HG02970 (cell line): ENCODE results near the gene H2BK1.

ENCODE experiments used
- ATAC-seq: cut with Tn5 transposase; IDR thresholded peaks from one replicate; pipeline ENCODE4 v1.9.1; 2021; ENCODE audit warnings: mild to moderate bottlenecking, moderate library complexity, moderate number of reproducible peaks; ENCODE audit not compliant: unreplicated experiment, low FRiP score

H2BK1 gene

GRCh38 chr7:151246102-151246850, 36.0 kb upstream of the H2BK1 start:
- no peak for ATAC-seq

GRCh38 chr7:151245360-151246101, 35.2 kb upstream of the H2BK1 start:
- peak; percentile 50 for ATAC-seq

GRCh38 chr7:151244841-151245346, 34.6 kb upstream of the H2BK1 start:
- ATAC-seq = no peak

DNA sequence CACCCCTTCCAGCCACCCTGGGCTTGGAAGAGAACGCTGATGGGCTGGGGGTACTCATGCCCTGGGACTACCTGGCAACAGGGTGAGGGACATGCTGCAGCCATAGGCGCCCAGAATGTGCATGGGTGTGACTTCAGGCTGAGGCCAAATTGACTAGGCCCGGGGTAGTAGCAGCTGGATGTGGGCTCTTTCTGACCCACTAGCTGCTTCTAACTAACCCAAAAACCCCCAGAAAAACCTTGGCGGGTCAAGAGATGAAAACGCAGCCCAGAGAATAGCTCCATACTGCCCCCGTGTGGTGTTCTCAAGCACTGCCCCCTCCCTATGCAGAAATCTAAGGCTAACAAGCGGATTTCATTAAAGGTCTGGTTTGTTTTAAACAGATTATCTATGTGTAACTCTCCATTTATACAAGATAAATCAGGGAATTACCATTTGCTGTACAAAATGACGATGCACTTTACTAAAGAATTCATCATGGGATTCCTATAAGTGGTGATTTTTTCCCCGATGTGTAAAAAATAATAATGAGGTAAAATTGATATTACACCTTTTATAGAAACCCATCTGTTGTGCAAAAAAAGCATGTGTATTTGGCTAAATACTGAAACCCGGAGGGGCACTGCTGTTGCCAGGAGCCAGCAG, 34.0 kb upstream of the H2BK1 start:
- no peak for ATAC-seq

- ATAC-seq = no peak
Observed at GRCh38 chr7:151243408-151244195, 33.3 kb upstream of the H2BK1 start.

DNA sequence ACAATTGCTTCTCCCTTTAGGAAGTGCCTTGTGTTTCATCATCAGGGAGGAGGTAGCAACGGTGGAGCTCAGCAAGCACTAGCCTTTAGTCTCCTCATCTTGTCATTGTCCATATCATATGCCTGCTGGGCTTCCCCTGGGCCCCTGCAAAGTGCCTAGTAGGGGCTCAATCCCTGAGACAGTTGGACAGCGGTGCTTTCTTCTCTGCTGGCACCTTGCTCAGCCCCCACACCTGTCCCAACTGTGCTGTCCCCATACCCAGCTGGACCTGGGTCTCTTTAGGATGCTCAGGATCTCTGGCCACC, 32.7 kb upstream of the H2BK1 start:
- ATAC-seq = no peak

DNA sequence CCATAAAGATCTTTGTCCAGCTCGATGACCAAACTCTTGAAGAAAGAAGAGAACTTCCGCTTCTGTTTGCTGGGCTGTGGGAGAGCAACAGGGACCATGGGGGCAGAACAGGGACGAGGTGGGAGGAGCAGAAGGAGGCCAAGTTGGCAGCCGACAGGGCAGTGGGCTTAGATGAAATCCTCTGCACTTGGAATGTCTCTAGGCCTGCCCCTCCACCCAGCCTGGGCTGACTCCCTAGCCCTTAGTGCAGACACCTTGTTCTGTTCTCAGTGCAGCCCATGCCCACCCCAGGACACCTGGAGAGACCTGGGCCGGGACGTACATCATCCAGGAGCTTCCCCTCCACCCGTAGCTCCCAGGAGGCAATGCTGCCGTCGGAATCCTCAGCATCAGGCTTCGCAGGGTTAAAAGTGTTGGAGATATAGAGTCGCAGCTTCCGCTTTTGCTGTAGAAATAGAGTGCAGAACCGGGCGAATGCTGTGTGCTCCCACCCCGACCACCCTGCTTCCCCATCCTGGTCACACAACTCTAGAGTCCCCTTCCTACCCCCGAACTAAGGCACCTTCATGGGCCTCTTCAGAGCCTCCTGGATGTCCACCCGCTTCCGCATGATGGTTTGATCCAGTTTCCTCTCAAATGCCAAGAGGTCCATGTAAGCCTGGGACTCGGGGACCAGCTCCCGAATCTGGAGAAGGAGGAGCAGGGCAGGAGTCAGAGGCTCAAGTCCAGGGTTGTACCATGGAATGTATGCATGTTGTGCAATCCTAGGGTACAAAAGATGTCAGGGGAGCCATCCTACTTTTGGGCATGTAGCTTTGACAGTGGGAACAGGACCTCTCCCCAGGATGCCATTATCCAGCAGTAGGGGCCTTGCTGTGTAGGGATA, 32.1 kb upstream of the H2BK1 start:
- ATAC-seq = no peak

DNA sequence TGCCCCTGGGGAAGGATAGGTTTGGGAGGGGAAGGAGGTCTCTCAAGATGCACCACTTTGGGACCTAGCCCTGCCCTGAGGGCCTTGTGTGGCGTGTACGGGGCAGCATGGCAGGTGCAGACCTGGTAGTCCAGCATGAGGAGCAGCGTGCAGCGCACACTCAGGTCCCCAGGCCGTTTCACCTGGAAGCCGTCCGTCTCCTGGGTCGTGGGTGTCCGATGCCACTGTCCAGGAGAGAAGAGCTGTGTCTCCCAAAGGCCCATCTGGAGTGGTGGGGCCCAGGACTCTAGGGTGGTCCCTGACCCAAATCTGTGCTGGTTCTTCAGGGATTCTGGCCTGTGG, 31.4 kb upstream of the H2BK1 start:
- ATAC-seq = no peak

- no peak for ATAC-seq
Observed at GRCh38 chr7:151240942-151241754, 30.9 kb upstream of the H2BK1 start.

DNA sequence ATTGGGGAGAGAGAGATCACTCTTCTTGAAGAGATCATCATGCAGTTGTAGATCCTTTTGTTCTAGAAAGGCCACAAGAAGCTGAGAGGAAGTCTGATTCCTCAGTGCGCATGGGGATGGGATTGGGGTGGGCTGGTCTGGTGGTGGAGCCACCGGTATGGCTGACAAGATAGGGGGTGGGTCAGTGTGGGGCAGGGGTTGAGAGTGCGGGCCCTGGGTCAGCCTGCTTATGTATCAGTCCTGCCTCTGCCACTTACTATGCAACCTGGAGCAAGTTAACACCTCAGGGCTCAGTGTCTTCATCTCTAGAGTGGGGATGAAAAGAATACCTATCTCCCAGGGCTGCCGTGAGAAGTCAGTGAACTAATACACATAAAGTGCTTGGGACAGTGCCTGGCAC, 30.2 kb upstream of the H2BK1 start:
- no peak for ATAC-seq

GRCh38 chr7:151239837-151240459, 29.7 kb upstream of the H2BK1 start:
- ATAC-seq = no peak

DNA sequence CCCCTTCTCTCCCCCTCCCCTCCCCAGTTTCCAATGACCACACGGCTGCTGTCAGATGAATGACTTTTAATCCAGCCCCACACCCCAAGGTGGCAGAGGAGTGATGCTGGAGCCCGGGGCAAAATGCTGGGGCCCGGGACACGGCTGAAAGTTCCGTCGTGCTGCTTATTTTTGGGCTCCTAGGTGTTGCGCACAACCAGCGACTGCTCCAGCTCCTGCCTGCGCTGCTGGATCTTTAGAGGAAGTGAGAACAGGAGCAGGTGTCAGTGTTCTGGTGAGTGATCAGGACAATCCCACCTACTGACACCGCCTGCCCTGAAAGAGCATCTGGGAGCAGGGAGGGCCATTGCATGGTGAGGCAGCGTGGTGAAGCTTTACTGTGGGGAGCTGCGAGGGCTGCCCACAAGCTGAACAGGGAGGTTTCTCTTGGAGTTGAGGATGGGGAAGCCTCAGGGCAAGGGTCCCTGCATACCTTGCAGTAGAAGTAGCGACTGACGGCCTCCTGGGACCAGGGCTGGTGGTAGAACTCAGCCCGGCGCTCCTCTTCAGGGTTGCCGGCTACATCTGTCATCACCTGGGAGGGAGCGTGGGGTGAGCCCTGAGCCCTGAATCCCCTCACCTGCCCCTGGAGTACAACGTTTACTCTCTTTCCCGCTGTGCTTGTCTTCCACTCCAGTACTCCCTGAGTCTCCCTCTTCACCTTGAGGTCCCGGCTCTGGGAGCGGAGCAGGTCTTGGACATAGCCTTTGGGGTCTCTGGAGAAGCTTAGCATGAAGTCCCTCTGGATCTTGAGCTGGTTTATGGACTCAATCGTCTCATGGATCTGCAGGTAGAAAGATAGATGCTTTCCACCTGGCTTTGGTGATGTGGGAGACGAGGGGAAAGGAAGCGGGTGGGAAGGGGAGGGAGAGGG, 28.9 kb upstream of the H2BK1 start:
- ATAC-seq = no peak

DNA sequence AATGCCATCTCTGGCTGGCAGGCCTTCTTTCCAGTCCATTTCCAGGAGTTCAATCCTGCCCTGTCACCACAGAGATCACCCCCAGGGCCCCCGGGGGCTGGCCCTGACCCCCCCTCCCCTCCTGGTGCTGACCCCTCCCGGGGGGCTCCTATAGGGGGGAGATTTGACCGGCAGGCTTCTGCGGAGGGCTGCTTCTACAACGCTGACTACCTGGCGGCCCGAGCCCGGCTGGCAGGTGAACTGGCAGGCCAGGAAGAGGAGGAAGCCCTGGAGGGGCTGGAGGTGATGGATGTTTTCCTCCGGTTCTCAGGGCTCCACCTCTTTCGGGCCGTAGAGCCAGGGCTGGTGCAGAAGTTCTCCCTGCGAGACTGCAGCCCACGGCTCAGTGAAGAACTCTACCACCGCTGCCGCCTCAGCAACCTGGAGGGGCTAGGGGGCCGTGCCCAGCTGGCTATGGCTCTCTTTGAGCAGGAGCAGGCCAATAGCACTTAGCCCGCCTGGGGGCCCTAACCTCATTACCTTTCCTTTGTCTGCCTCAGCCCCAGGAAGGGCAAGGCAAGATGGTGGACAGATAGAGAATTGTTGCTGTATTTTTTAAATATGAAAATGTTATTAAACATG, 28.0 kb upstream of the H2BK1 start:
- ATAC-seq = no peak

DNA sequence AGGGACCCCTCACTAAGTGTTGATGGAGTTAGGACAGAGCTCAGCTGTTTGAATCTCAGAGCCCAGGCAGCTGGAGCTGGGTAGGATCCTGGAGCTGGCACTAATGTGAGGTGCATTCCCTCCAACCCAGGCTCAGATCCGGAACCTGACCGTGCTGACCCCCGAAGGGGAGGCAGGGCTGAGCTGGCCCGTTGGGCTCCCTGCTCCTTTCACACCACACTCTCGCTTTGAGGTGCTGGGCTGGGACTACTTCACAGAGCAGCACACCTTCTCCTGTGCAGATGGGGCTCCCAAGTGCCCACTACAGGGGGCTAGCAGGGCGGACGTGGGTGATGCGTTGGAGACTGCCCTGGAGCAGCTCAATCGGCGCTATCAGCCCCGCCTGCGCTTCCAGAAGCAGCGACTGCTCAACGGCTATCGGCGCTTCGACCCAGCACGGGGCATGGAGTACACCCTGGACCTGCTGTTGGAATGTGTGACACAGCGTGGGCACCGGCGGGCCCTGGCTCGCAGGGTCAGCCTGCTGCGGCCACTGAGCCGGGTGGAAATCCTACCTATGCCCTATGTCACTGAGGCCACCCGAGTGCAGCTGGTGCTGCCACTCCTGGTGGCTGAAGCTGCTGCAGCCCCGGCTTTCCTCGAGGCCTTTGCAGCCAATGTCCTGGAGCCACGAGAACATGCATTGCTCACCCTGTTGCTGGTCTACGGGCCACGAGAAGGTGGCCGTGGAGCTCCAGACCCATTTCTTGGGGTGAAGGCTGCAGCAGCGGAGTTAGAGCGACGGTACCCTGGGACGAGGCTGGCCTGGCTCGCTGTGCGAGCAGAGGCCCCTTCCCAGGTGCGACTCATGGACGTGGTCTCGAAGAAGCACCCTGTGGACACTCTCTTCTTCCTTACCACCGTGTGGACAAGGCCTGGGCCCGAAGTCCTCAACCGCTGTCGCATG, 27.2 kb upstream of the H2BK1 start:
- no peak for ATAC-seq

DNA sequence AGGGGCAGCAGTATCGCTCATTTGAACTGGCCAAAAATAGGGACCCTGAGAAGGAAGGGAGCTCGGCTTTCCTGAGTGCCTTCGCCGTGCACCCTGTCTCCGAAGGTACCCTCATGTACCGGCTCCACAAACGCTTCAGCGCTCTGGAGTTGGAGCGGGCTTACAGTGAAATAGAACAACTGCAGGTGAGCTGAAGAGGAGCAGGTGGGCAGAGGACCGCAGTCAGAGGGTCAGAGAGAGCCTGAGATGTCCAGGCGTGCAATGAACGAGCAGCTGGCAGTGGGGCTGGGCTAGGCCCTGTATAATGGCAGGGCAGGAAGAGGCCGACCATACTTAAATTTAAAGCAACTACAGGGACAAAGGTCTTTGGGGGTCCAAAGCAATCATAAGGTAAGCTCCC, 26.1 kb upstream of the H2BK1 start:
- no peak for ATAC-seq
